Measurements from ENCODE around the gene TCF4. TPM values are rescaled to one million over a fixed set of nuclear protein-coding genes. Genes with fewer than 3 reads are reported as not detected.

Gene TCF4
- total RNA-seq, 4 donors from 2014 or later, result 80.9 to 172 (median 94.0) TPM

- no peaks in the 10 kb centered on the region for H3K9me3 ChIP-seq
- H3K4me3 ChIP-seq, result no peak overlapping the region
- no peaks in the 10 kb centered on the region for H3K27me3 ChIP-seq
- H3K4me1 ChIP-seq, result peaks cover 4% of the 10 kb centered on the region
- no peak for DNase-seq (ENCODE audit: low spot score in 2 of 2)
- H3K36me3 ChIP-seq, result no peaks in the 10 kb centered on the region
- TF ChIP-seq CTCF (IDR thresholded peaks at IDR 0.05) (no peak), POLR2AphosphoS5 (IDR thresholded peaks at IDR 0.05) (no peak), POLR2A (IDR thresholded peaks at IDR 0.05) (no peak), EP300 (IDR thresholded peaks at IDR 0.05) (no peak)
- no peak overlapping the region for H3K27ac ChIP-seq
Observed at GRCh38 chr18:55523001-55523400, 65.0 kb downstream of the TCF4 start.

GRCh38 chr18:55522011-55522410, 66.0 kb downstream of the TCF4 start:
- no peak overlapping the region for H3K4me3 ChIP-seq
- no peaks in the 10 kb centered on the region for H3K36me3 ChIP-seq
- H3K9me3 ChIP-seq, result no peaks in the 10 kb centered on the region
- peaks cover 4% of the 10 kb centered on the region for H3K4me1 ChIP-seq
- H3K27ac ChIP-seq, result no peak overlapping the region
- TF ChIP-seq CTCF (IDR thresholded peaks at IDR 0.05), result no peak
- TF ChIP-seq POLR2AphosphoS5 (IDR thresholded peaks at IDR 0.05), result no peak
- no peak for TF ChIP-seq EP300 (IDR thresholded peaks at IDR 0.05)
- no peak for TF ChIP-seq POLR2A (IDR thresholded peaks at IDR 0.05)
- no peaks in the 10 kb centered on the region for H3K27me3 ChIP-seq
- DNase-seq (ENCODE audit: low spot score in 2 of 2), result no peak
- WGBS, result 75% methylated on average over 3 of the region's 3 CpGs

GRCh38 chr18:55517055-55517454, 70.9 kb downstream of the TCF4 start:
- no peaks in the 10 kb centered on the region for H3K27me3 ChIP-seq
- H3K27ac ChIP-seq, result no peak overlapping the region
- no peaks in the 10 kb centered on the region for H3K36me3 ChIP-seq
- H3K4me1 ChIP-seq, result peaks cover 4% of the 10 kb centered on the region
- TF ChIP-seq CTCF (IDR thresholded peaks at IDR 0.05) (no peak), POLR2AphosphoS5 (IDR thresholded peaks at IDR 0.05) (no peak), POLR2A (IDR thresholded peaks at IDR 0.05) (no peak)
- 98% methylated on average over 4 of the region's 4 CpGs for WGBS
- no peak for DNase-seq (ENCODE audit: low spot score in 2 of 2)
- H3K4me3 ChIP-seq, result no peak overlapping the region
- no peaks in the 10 kb centered on the region for H3K9me3 ChIP-seq

- no peak for DNase-seq (ENCODE audit: low spot score in 2 of 2)
- Histone ChIP-seq H3K27me3 (no peaks in the 10 kb centered on the region), H3K9me3 (no peaks in the 10 kb centered on the region), H3K27ac (no peak overlapping the region), H3K36me3 (no peaks in the 10 kb centered on the region), H3K4me1 (peaks cover 4% of the 10 kb centered on the region), H3K4me3 (no peak overlapping the region)
- 72% methylated on average over 6 of the region's 6 CpGs for WGBS
- TF ChIP-seq CTCF (IDR thresholded peaks at IDR 0.05) (no peak), POLR2A (IDR thresholded peaks at IDR 0.05) (no peak), POLR2AphosphoS5 (IDR thresholded peaks at IDR 0.05) (no peak), EP300 (IDR thresholded peaks at IDR 0.05) (no peak)
Observed at GRCh38 chr18:55515941-55516710, 71.9 kb downstream of the TCF4 start.

- Histone ChIP-seq H3K27me3 (no peaks in the 10 kb centered on the region), H3K9me3 (no peaks in the 10 kb centered on the region), H3K4me3 (no peak overlapping the region), H3K36me3 (no peaks in the 10 kb centered on the region), H3K4me1 (peaks cover 5% of the 10 kb centered on the region), H3K27ac (no peak overlapping the region)
- DNase-seq (ENCODE audit: low spot score in 2 of 2), result no peak
- TF ChIP-seq EP300 (IDR thresholded peaks at IDR 0.05), result no peak
- no peak for TF ChIP-seq CTCF (IDR thresholded peaks at IDR 0.05)
- no peak for TF ChIP-seq POLR2A (IDR thresholded peaks at IDR 0.05)
- no peak for TF ChIP-seq POLR2AphosphoS5 (IDR thresholded peaks at IDR 0.05)
- WGBS, result 93% methylated on average over 3 of the region's 3 CpGs
Observed at GRCh38 chr18:55515214-55515613, 72.8 kb downstream of the TCF4 start.

All from suprapubic skin (tissue), 4 donors.